ENCODE results near the gene ZNF444.

ZNF444 gene

GRCh38 chr19:56159622-56160271 is 18.7 kb downstream of the ZNF444 start:
- no peak for TF ChIP-seq SIN3A (IDR thresholded peaks at IDR 0.05; ENCODE audit: borderline replicate concordance, insufficient read depth, low read length)
- TF ChIP-seq TAF1 (IDR thresholded peaks at IDR 0.05; ENCODE audit: borderline replicate concordance, insufficient read depth, low read length), result no peak
- no peak for TF ChIP-seq FOXP2 (optimal IDR thresholded peaks at IDR 0.05; ENCODE audit: borderline replicate concordance, extremely low read depth, extremely low read length, insufficient read depth)
- no peak for TF ChIP-seq POLR2AphosphoS5 (IDR thresholded peaks at IDR 0.05; ENCODE audit: low read depth, low read length)
- no peak for TF ChIP-seq REST (IDR thresholded peaks at IDR 0.05; ENCODE audit: insufficient read depth in 1 of 2, low read depth in 2 of 2, low read length in 2 of 2)

- TF ChIP-seq REST (IDR thresholded peaks at IDR 0.05; ENCODE audit: insufficient read depth in 1 of 2, low read depth in 2 of 2, low read length in 2 of 2) (no peak), POLR2AphosphoS5 (IDR thresholded peaks at IDR 0.05; ENCODE audit: low read depth, low read length) (no peak), SIN3A (IDR thresholded peaks at IDR 0.05; ENCODE audit: borderline replicate concordance, insufficient read depth, low read length) (no peak), FOXP2 (optimal IDR thresholded peaks at IDR 0.05; ENCODE audit: borderline replicate concordance, extremely low read depth, extremely low read length, insufficient read depth) (no peak), TAF1 (IDR thresholded peaks at IDR 0.05; ENCODE audit: borderline replicate concordance, insufficient read depth, low read length) (no peak)
These were observed 20.4 kb downstream of the ZNF444 start for GRCh38 chr19:56161534-56161933.

GRCh38 chr19:56162258-56162657 is 21.2 kb downstream of the ZNF444 start:
- TF ChIP-seq REST (IDR thresholded peaks at IDR 0.05; ENCODE audit: insufficient read depth in 1 of 2, low read depth in 2 of 2, low read length in 2 of 2) (no peak), POLR2AphosphoS5 (IDR thresholded peaks at IDR 0.05; ENCODE audit: low read depth, low read length) (no peak), FOXP2 (optimal IDR thresholded peaks at IDR 0.05; ENCODE audit: borderline replicate concordance, extremely low read depth, extremely low read length, insufficient read depth) (no peak), TAF1 (IDR thresholded peaks at IDR 0.05; ENCODE audit: borderline replicate concordance, insufficient read depth, low read length) (no peak), SIN3A (IDR thresholded peaks at IDR 0.05; ENCODE audit: borderline replicate concordance, insufficient read depth, low read length) (no peak)

GRCh38 chr19:56163097-56163496 is 22.0 kb downstream of the ZNF444 start:
- no peak for TF ChIP-seq REST (IDR thresholded peaks at IDR 0.05; ENCODE audit: insufficient read depth in 1 of 2, low read depth in 2 of 2, low read length in 2 of 2)
- TF ChIP-seq SIN3A (IDR thresholded peaks at IDR 0.05; ENCODE audit: borderline replicate concordance, insufficient read depth, low read length), result no peak
- no peak for TF ChIP-seq POLR2AphosphoS5 (IDR thresholded peaks at IDR 0.05; ENCODE audit: low read depth, low read length)
- no peak for TF ChIP-seq TAF1 (IDR thresholded peaks at IDR 0.05; ENCODE audit: borderline replicate concordance, insufficient read depth, low read length)
- TF ChIP-seq FOXP2 (optimal IDR thresholded peaks at IDR 0.05; ENCODE audit: borderline replicate concordance, extremely low read depth, extremely low read length, insufficient read depth), result no peak

Data from PFSK-1 (cell line).